GM23338 (cell line): Measurements from ENCODE around the gene RBM8A. TPM values are rescaled to one million over a fixed set of nuclear protein-coding genes. Genes with fewer than 3 reads are reported as not detected.

Experiments
- ATAC-seq: fragments of 200-7000 bp; cut with Tn5 transposase; 3 replicates; pipeline ENCODE4 v1.9.1; 2020
- DNase-seq: peaks from one replicate; pipeline ENCODE4 v3.0.0-alpha.2; 2015; ENCODE audit warnings: low spot score
- H2AFZ ChIP-seq: fragments of 200-600 bp; sonication (generic); 2 replicates; pipeline ENCODE4 v1.8.0; 2016; ENCODE audit warnings: antibody characterized with exemption, mild to moderate bottlenecking, moderate library complexity
- H3F3A ChIP-seq: fragments of 200-600 bp; sonication (generic); replicated peaks from 2 replicates; pipeline ENCODE4 v1.8.0; 2017; ENCODE audit warnings: antibody characterized with exemption, mixed run types, low read depth
- H3K27ac ChIP-seq: fragments of 200-600 bp; sonication (generic); 2 replicates; pipeline ENCODE4 v1.6.1; 2016; ENCODE audit warnings: low read depth
- H3K27me3 ChIP-seq: fragments of 200-600 bp; sonication (generic); 2 replicates; pipeline ENCODE4 v1.8.0; 2016; ENCODE audit warnings: mild to moderate bottlenecking, mixed run types, moderate library complexity; ENCODE audit not compliant: insufficient read depth
- H3K36me3 ChIP-seq: fragments of 200-600 bp; sonication (generic); 2 replicates; pipeline ENCODE4 v1.8.0; 2016; ENCODE audit warnings: mild to moderate bottlenecking; ENCODE audit not compliant: insufficient read depth
- H3K4me1 ChIP-seq: fragments of 200-600 bp; sonication (generic); 2 replicates; pipeline ENCODE4 v1.8.0; 2016; ENCODE audit warnings: mild to moderate bottlenecking, moderate library complexity; ENCODE audit not compliant: insufficient read depth
- H3K4me2 ChIP-seq: fragments of 200-600 bp; sonication (generic); 2 replicates; pipeline ENCODE4 v1.7.1; 2017; ENCODE audit warnings: mixed run types
- H3K4me3 ChIP-seq: fragments of 200-600 bp; sonication (generic); 2 replicates; pipeline ENCODE4 v1.6.1; 2016; ENCODE audit warnings: mixed run types
- H3K79me2 ChIP-seq: fragments of 200-600 bp; sonication (generic); replicated peaks from 2 replicates; pipeline ENCODE4 v1.8.0; 2017; ENCODE audit warnings: mild to moderate bottlenecking; ENCODE audit not compliant: insufficient read depth
- H3K9me2 ChIP-seq: fragments of 200-600 bp; sonication (generic); 2 replicates; pipeline ENCODE4 v1.8.0; 2017; ENCODE audit not compliant: insufficient read depth
- H4K20me1 ChIP-seq: fragments of 200-600 bp; sonication (generic); replicated peaks from 2 replicates; pipeline ENCODE4 v1.8.0; 2017; ENCODE audit warnings: mild to moderate bottlenecking; ENCODE audit not compliant: insufficient read depth
- H3K27ac Mint-ChIP-seq: 2 replicates; pipeline ENCODE4 v1.8.0; 2020; ENCODE audit warnings: inconsistent platforms, mild to moderate bottlenecking, moderate library complexity, mixed read lengths
- H3K27me3 Mint-ChIP-seq: 3 replicates; pipeline ENCODE4 v1.8.0; 2022; ENCODE audit warnings: low read depth, mild to moderate bottlenecking, moderate library complexity, mixed read lengths, inconsistent platforms; ENCODE audit not compliant: insufficient read depth, poor library complexity
- H3K36me3 Mint-ChIP-seq: 3 replicates; pipeline ENCODE4 v1.8.0; 2021; ENCODE audit warnings: low read depth, mild to moderate bottlenecking, inconsistent platforms, moderate library complexity, mixed read lengths
- H3K4me1 Mint-ChIP-seq: 3 replicates; pipeline ENCODE4 v1.8.0; 2020; ENCODE audit warnings: mild to moderate bottlenecking, inconsistent platforms, mixed read lengths
- H3K4me3 Mint-ChIP-seq: 3 replicates; pipeline ENCODE4 v1.8.0; 2021; ENCODE audit warnings: moderate library complexity, mild to moderate bottlenecking, inconsistent platforms, mixed read lengths
- H3K9me3 Mint-ChIP-seq: 3 replicates; pipeline ENCODE4 v1.8.0; 2020; ENCODE audit warnings: moderate library complexity, mild to moderate bottlenecking, inconsistent platforms, mixed read lengths
- CREB1 ChIP-seq: fragments of 250-450 bp; sonication (Bioruptor Pico); IDR thresholded peaks from 2 replicates; pipeline ENCODE4 v1.5.0; 2020; ENCODE audit warnings: low read depth, mild to moderate bottlenecking, moderate library complexity
- CTCF ChIP-seq, 2 experiments: fragments of 200-600 bp in 1 of 2; sonication (generic) in 1 of 2; conservative IDR thresholded peaks; 2 replicates each; pipeline versions ENCODE4 v1.5.1 to v1.6.1; 2016 to 2017; ENCODE audit warnings: antibody characterized with exemption in 2 of 2, low read depth in 2 of 2, mild to moderate bottlenecking in 2 of 2, moderate library complexity in 1 of 2
- EZH2phosphoT487 ChIP-seq: fragments of 200-600 bp; sonication (generic); IDR thresholded peaks from one replicate; pipeline ENCODE4 v1.8.1; 2018; ENCODE audit warnings: antibody characterized with exemption; ENCODE audit not compliant: unreplicated experiment
- JUNB ChIP-seq: IDR thresholded peaks from one replicate; pipeline ENCODE4 v1.6.1; 2016; ENCODE audit warnings: antibody characterized with exemption; ENCODE audit not compliant: unreplicated experiment
- POLR2AphosphoS5 ChIP-seq: IDR thresholded peaks from 2 replicates; pipeline ENCODE4 v1.6.1; 2016; ENCODE audit warnings: antibody characterized with exemption, low read depth
- REST ChIP-seq: IDR thresholded peaks from one replicate; pipeline ENCODE4 v1.6.1; 2018; ENCODE audit warnings: antibody characterized with exemption; ENCODE audit not compliant: unreplicated experiment
- ZNF114 ChIP-seq: fragments of 250-450 bp; sonication (Bioruptor Pico); IDR thresholded peaks from 2 replicates; pipeline ENCODE4 v1.5.0; 2020; ENCODE audit warnings: mild to moderate bottlenecking, moderate library complexity
- ZNF331 ChIP-seq: fragments of 250-450 bp; sonication (Bioruptor Pico); IDR thresholded peaks from 2 replicates; pipeline ENCODE4 v1.5.0; 2020; ENCODE audit warnings: low read depth, mild to moderate bottlenecking, moderate library complexity
- polyA plus RNA-seq: library from polyadenylated mRNA; unstranded; fragments of >200 nt; fragmentation: Nextera tagmentation; extraction: Ambion mirVana; gene quantifications from 2 replicates; pipeline ENCODE4 v1.2.1, GENCODE V29; 2016
- total RNA-seq: library from RNA; depleted of rRNA; stranded (reverse); fragments of >200 nt; shearing (Covaris generic); gene quantifications from 2 replicates; pipeline ENCODE4 v1.2.3, GENCODE V29; 2014; rRNA removed

The RBM8A gene
- total and polyA plus RNA-seq, 2 experiments from 2014 or later: 170 to 312 TPM

- TF ChIP-seq EZH2phosphoT487: no peak
- TF ChIP-seq ZNF331 (CRISPR knock-in tag): no peak
- no peak for TF ChIP-seq REST
- no peak for TF ChIP-seq ZNF114 (CRISPR knock-in tag)
Measured at GRCh38 chr1:145874646-145875045, 52.6 kb downstream of the RBM8A start (continued).

- H3K4me3 ChIP-seq: peak overlapping the region; percentile 66
- H3K4me2 ChIP-seq: peak overlapping the region; percentile 86
- H3K9me3 Mint-ChIP-seq: 0 out of 3 replicates have a peak, but pooled peaks cover 4% of the 10 kb centered on the region
- 0 out of 2 replicates have a peak, but pooled peaks cover 3% of the 10 kb centered on the region for H3K9me2 ChIP-seq
- TF ChIP-seq POLR2AphosphoS5 (peak; percentile 38; the same call in 1 of the 2 replicates), CTCF (conservative IDR thresholded peaks at IDR 0.05; ENCODE audit: low read depth in 2 of 2) (0 out of 4 replicates have a peak, but pooled peaks have one; percentile 2 to 13), JUNB (no peak), CREB1 (no peak)
- no peaks in the 10 kb centered on the region for H3K79me2 ChIP-seq
- peaks cover 4% of the 10 kb centered on the region; the same call in 1 of the 3 replicates for H3K36me3 Mint-ChIP-seq
- no peak overlapping the region for H3K27ac ChIP-seq
- no peak overlapping the region for H3K27ac Mint-ChIP-seq
- 0 out of 2 replicates have a peak, but pooled peaks cover 7% of the 10 kb centered on the region for H3F3A ChIP-seq
- H4K20me1 ChIP-seq: no peaks in the 10 kb centered on the region
- peaks cover 16% of the 10 kb centered on the region for H3K4me1 ChIP-seq
- H3K27me3 Mint-ChIP-seq: peaks cover 29% of the 10 kb centered on the region
- DNase-seq: peak; percentile 71
- ATAC-seq: peak; percentile 82
- peak overlapping the region; percentile 75 for H3K4me3 Mint-ChIP-seq
- no peaks in the 10 kb centered on the region for H3K36me3 ChIP-seq
- H3K4me1 Mint-ChIP-seq: peaks cover 31% of the 10 kb centered on the region
- H2AFZ ChIP-seq: peak overlapping the region; percentile 97
- peaks cover 33% of the 10 kb centered on the region for H3K27me3 ChIP-seq
Measured at GRCh38 chr1:145871994-145872924, 55.0 kb downstream of the RBM8A start.

Other genes with a start within 250 kb of the RBM8A start
- not detected in 2 replicates for gene PDZK1, start 220.1 kb downstream of the RBM8A start, total RNA-seq
- gene PDZK1, start 220.1 kb downstream of the RBM8A start, polyA plus RNA-seq: 0.49 and 0.73 TPM in 2 replicates
- gene CD160, start 208.0 kb downstream of the RBM8A start, total RNA-seq: not detected in 2 replicates
- gene CD160, start 208.0 kb downstream of the RBM8A start, polyA plus RNA-seq: 0.06 TPM in 1 of 2 replicates, not detected in the other
- gene RNF115, start 103.4 kb downstream of the RBM8A start, total RNA-seq: 10.5 and 10.6 TPM in 2 replicates
- 10.8 and 10.9 TPM in 2 replicates for gene RNF115, start 103.4 kb downstream of the RBM8A start, polyA plus RNA-seq
- 15.7 and 23.9 TPM in 2 replicates for gene POLR3C, start 103.3 kb downstream of the RBM8A start, total RNA-seq
- 11.6 and 15.1 TPM in 2 replicates for gene POLR3C, start 103.3 kb downstream of the RBM8A start, polyA plus RNA-seq
- 4.3 and 6.8 TPM in 2 replicates for gene NUDT17, start 81.9 kb downstream of the RBM8A start, total RNA-seq
- gene NUDT17, start 81.9 kb downstream of the RBM8A start, polyA plus RNA-seq: 2.8 and 5.7 TPM in 2 replicates
- 33.2 and 35.7 TPM in 2 replicates for gene PIAS3, start 68.4 kb downstream of the RBM8A start, total RNA-seq
- gene PIAS3, start 68.4 kb downstream of the RBM8A start, polyA plus RNA-seq: 40.8 and 45.4 TPM in 2 replicates
- 3.6 and 4.3 TPM in 2 replicates for gene ANKRD35, start 41.6 kb downstream of the RBM8A start, total RNA-seq
- 4.9 and 5.6 TPM in 2 replicates for gene ANKRD35, start 41.6 kb downstream of the RBM8A start, polyA plus RNA-seq
- gene ITGA10, start 17.4 kb downstream of the RBM8A start, total RNA-seq: 0.04 and 0.21 TPM in 2 replicates
- 0.21 TPM in 1 of 2 replicates, not detected in the other for gene ITGA10, start 17.4 kb downstream of the RBM8A start, polyA plus RNA-seq
- 9.1 and 10.0 TPM in 2 replicates for gene PEX11B, start 8.8 kb downstream of the RBM8A start, total RNA-seq
- 7.4 and 9.7 TPM in 2 replicates for gene PEX11B, start 8.8 kb downstream of the RBM8A start, polyA plus RNA-seq
- gene LIX1L, start 30.5 kb upstream of the RBM8A start, total RNA-seq: 2.5 and 2.6 TPM in 2 replicates
- 0.76 and 1.1 TPM in 2 replicates for gene LIX1L, start 30.5 kb upstream of the RBM8A start, polyA plus RNA-seq
- gene ANKRD34A, start 37.1 kb upstream of the RBM8A start, total RNA-seq: 0.35 and 2.2 TPM in 2 replicates
- gene ANKRD34A, start 37.1 kb upstream of the RBM8A start, polyA plus RNA-seq: 0.09 and 0.16 TPM in 2 replicates
- gene POLR3GL, start 37.2 kb upstream of the RBM8A start, total RNA-seq: 0.82 and 3.1 TPM in 2 replicates
- 9.5 and 9.8 TPM in 2 replicates for gene POLR3GL, start 37.2 kb upstream of the RBM8A start, polyA plus RNA-seq
- gene TXNIP, start 69.1 kb upstream of the RBM8A start, total RNA-seq: 29.1 and 31.5 TPM in 2 replicates
- 19.5 and 22.8 TPM in 2 replicates for gene TXNIP, start 69.1 kb upstream of the RBM8A start, polyA plus RNA-seq
- 0.23 and 0.42 TPM in 2 replicates for gene HJV, start 94.3 kb upstream of the RBM8A start, total RNA-seq
- gene HJV, start 94.3 kb upstream of the RBM8A start, polyA plus RNA-seq: 0.45 and 0.99 TPM in 2 replicates
- gene NBPF10, start 217.3 kb upstream of the RBM8A start, total RNA-seq: 0.31 and 0.38 TPM in 2 replicates
- 0.35 and 0.36 TPM in 2 replicates for gene NBPF10, start 217.3 kb upstream of the RBM8A start, polyA plus RNA-seq